ENCODE data around the gene SFMBT1. TPM values are rescaled to one million over a fixed set of nuclear protein-coding genes. Genes with fewer than 3 reads are reported as not detected.
A peak's percentile ranks its signal among the peaks of the same experiment; 100 is the strongest.

Gene SFMBT1
- total RNA-seq, 2 donors from 2014 or later, result 6.9 to 10.3 TPM

DNA sequence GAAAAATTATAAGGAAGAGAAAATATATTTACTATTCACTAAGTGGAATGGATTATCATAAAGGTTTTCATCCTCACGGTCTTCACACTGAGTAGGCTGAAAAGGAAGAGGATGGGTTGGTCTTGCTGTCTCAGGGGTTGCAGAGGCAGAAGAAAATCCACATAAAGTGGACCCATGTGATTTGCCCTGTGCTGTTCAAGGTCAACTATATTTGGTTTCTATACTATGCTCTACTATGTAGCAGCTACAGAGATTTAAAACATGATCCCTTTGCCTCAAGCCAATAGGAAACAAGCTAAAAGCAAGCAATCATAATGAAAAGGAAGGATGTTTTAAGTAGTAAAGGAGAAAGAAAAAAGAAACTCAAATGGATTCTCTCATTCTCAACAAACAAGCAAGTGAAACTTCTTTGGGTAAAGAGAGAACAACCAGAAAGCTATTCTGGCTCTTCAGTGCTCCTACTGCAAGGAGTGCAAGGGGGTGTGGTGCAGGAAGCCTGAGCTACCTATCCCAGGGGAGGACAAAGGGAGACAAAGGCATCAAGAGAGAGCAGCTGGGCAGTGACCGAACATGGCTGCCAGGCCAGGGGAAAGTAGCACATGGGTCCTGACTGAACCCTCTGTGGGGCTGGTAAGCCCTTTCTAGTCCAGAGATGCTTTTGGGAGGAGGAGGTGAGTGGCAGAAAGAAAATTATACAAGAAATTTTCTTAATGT lies 35.9 kb downstream of the SFMBT1 start:
- Mint-ChIP-seq H3K4me1 (peaks cover 17% of the 10 kb centered on the region), H3K4me3 (no peak overlapping the region), H3K9me3 (no peaks in the 10 kb centered on the region), H3K27me3 (ENCODE audit: insufficient read depth) (no peaks in the 10 kb centered on the region), H3K36me3 (ENCODE audit: low read depth) (no peaks in the 10 kb centered on the region), H3K27ac (peak overlapping the region; percentile 41)
- Histone ChIP-seq H3K4me3 (ENCODE audit: low read length) (no peak overlapping the region), H3K36me3 (ENCODE audit: control insufficient read depth, insufficient read depth, low read length) (no peaks in the 10 kb centered on the region), H3K9me3 (ENCODE audit: control insufficient read depth, low read length) (no peaks in the 10 kb centered on the region), H3K4me1 (ENCODE audit: control insufficient read depth, insufficient read depth, low read length) (no peaks in the 10 kb centered on the region), H3K27me3 (ENCODE audit: control insufficient read depth, insufficient read depth, low read length, poor library complexity, severe bottlenecking) (no peaks in the 10 kb centered on the region), H3K9ac (ENCODE audit: extremely low read depth, low read length, poor library complexity, severe bottlenecking) (no peak overlapping the region), H3K27ac (ENCODE audit: low read depth, low read length) (no peak overlapping the region)
- TF ChIP-seq, protein P1, sequence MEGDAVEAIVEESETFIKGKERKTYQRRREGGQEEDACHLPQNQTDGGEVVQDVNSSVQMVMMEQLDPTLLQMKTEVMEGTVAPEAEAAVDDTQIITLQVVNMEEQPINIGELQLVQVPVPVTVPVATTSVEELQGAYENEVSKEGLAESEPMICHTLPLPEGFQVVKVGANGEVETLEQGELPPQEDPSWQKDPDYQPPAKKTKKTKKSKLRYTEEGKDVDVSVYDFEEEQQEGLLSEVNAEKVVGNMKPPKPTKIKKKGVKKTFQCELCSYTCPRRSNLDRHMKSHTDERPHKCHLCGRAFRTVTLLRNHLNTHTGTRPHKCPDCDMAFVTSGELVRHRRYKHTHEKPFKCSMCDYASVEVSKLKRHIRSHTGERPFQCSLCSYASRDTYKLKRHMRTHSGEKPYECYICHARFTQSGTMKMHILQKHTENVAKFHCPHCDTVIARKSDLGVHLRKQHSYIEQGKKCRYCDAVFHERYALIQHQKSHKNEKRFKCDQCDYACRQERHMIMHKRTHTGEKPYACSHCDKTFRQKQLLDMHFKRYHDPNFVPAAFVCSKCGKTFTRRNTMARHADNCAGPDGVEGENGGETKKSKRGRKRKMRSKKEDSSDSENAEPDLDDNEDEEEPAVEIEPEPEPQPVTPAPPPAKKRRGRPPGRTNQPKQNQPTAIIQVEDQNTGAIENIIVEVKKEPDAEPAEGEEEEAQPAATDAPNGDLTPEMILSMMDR (conservative IDR thresholded peaks at IDR 0.05), result no peak
- 97 to 100% methylated on average over 1 to 2 of the region's 2 CpGs for WGBS, 2 experiments (ENCODE audit: insufficient coverage in 1 of 2, insufficient read length in 1 of 2)
- no peak for DNase-seq

DNA sequence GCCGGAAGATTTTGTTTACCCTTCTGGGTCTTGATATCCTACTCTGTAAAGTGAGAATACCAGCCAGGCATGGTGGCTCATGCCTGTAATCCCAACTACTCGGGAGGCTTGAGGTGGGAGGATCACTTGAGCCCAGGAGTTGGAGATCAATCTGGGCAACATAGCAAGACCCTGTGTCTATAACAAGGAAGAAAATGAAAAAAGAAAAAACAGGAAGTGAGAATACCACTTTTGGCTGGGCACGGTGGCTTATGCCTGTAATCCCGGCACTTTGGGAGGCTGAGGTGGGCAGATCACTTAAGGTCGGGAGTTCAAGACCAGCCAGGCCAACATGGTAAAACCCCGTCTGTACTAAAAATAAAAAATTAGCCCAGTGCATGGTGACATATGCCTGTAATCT lies 36.9 kb downstream of the SFMBT1 start:
- H3K9me3 Mint-ChIP-seq, result no peaks in the 10 kb centered on the region
- H3K9ac ChIP-seq (ENCODE audit: extremely low read depth, low read length, poor library complexity, severe bottlenecking), result no peak overlapping the region
- no peak overlapping the region for H3K27ac Mint-ChIP-seq
- 95 to 97% methylated on average over 6 of the region's 6 CpGs for WGBS, 2 experiments (ENCODE audit: insufficient coverage in 1 of 2, insufficient read length in 1 of 2)
- H3K27me3 ChIP-seq (ENCODE audit: control insufficient read depth, insufficient read depth, low read length, poor library complexity, severe bottlenecking), result no peaks in the 10 kb centered on the region
- no peaks in the 10 kb centered on the region for H3K27me3 Mint-ChIP-seq (ENCODE audit: insufficient read depth)
- no peaks in the 10 kb centered on the region for H3K36me3 Mint-ChIP-seq (ENCODE audit: low read depth)
- H3K4me1 ChIP-seq (ENCODE audit: control insufficient read depth, insufficient read depth, low read length), result no peaks in the 10 kb centered on the region
- no peaks in the 10 kb centered on the region for H3K9me3 ChIP-seq (ENCODE audit: control insufficient read depth, low read length)
- peaks cover 17% of the 10 kb centered on the region for H3K4me1 Mint-ChIP-seq
- no peak overlapping the region for H3K4me3 Mint-ChIP-seq
- H3K27ac ChIP-seq (ENCODE audit: low read depth, low read length), result no peak overlapping the region
- H3K4me3 ChIP-seq (ENCODE audit: low read length), result no peak overlapping the region
- TF ChIP-seq, protein P1 (conservative IDR thresholded peaks at IDR 0.05), result no peak
- H3K36me3 ChIP-seq (ENCODE audit: control insufficient read depth, insufficient read depth, low read length), result no peaks in the 10 kb centered on the region
- no peak for DNase-seq

DNA sequence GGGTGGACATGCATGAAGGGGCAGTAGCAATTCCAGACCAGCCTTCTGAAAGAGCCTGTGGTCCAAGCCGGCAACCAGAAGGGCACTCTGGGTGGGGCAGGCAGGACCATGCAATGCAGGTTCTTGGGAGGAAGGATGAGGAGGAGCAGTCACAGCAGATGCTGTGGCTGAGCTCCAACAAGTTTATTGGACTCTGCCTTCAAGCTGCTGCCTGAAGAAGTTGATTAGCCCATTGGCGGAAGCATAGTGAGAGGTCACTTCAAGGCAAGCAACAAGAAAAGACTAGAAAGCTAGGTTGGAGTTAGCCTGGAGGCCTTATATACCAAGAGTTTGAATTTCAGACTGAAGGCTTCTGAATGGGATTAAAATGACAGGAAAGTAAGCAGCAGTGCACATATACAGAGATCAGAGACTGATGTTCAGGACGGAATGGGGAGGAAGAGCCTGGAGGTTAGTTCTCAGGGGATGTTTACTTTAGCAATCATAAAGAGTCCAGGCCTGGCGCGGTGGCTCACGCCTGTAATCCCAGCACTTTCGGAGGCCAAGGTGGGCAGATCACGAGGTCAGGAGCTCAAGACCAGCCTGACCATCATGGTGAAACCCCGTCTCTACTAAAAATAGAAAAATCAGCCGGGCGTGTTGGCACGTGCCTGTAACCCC lies 39.9 kb downstream of the SFMBT1 start:
- Mint-ChIP-seq H3K27ac (no peak overlapping the region), H3K4me3 (no peak overlapping the region), H3K4me1 (peaks cover 10% of the 10 kb centered on the region), H3K36me3 (ENCODE audit: low read depth) (no peaks in the 10 kb centered on the region), H3K27me3 (ENCODE audit: insufficient read depth) (no peaks in the 10 kb centered on the region), H3K9me3 (no peaks in the 10 kb centered on the region)
- no peaks in the 10 kb centered on the region for H3K4me1 ChIP-seq (ENCODE audit: control insufficient read depth, insufficient read depth, low read length)
- WGBS, 2 experiments (ENCODE audit: insufficient coverage in 1 of 2, insufficient read length in 1 of 2), result 95 to 97% methylated on average over 12 of the region's 12 CpGs
- H3K36me3 ChIP-seq (ENCODE audit: control insufficient read depth, insufficient read depth, low read length), result no peaks in the 10 kb centered on the region
- no peak overlapping the region for H3K27ac ChIP-seq (ENCODE audit: low read depth, low read length)
- H3K9me3 ChIP-seq (ENCODE audit: control insufficient read depth, low read length), result no peaks in the 10 kb centered on the region
- H3K4me3 ChIP-seq (ENCODE audit: low read length), result no peak overlapping the region
- no peak for DNase-seq
- no peak overlapping the region for H3K9ac ChIP-seq (ENCODE audit: extremely low read depth, low read length, poor library complexity, severe bottlenecking)
- TF ChIP-seq, protein P1 (conservative IDR thresholded peaks at IDR 0.05), result no peak
- no peaks in the 10 kb centered on the region for H3K27me3 ChIP-seq (ENCODE audit: control insufficient read depth, insufficient read depth, low read length, poor library complexity, severe bottlenecking)

Measured in endodermal cell (in vitro differentiated cells).